GM19468 (cell line): ENCODE results near the gene CRY2.
"Not testable (repeated sequence)": the region's sequence is repeated elsewhere in the genome, so short reads cannot be mapped to it uniquely, and the experiment has no call there.

Experiments used
- ATAC-seq: cut with Tn5 transposase; IDR thresholded peaks from one replicate; pipeline ENCODE4 v1.9.1; 2021; ENCODE audit warnings: mild to moderate bottlenecking, moderate library complexity, moderate number of reproducible peaks; ENCODE audit not compliant: unreplicated experiment; ENCODE audit errors: extremely low read depth

The CRY2 gene

GRCh38 chr11:45895553-45896259 is 48.4 kb downstream of the CRY2 start:
- ATAC-seq = no peak

GRCh38 chr11:45896422-45896984 is 49.2 kb downstream of the CRY2 start:
- no peak for ATAC-seq

GRCh38 chr11:45897556-45897955 is 50.3 kb downstream of the CRY2 start:
- no peak for ATAC-seq

- no peak for ATAC-seq
Measured at GRCh38 chr11:45899086-45899447, 51.8 kb downstream of the CRY2 start.

GRCh38 chr11:45899448-45900174 is 52.3 kb downstream of the CRY2 start:
- ATAC-seq = peak; percentile 22

GRCh38 chr11:45900175-45900800 is 53.0 kb downstream of the CRY2 start:
- ATAC-seq = not testable (repeated sequence)

- ATAC-seq = no peak
Measured at GRCh38 chr11:45900916-45901617, 53.8 kb downstream of the CRY2 start.

GRCh38 chr11:45901626-45902025 is 54.4 kb downstream of the CRY2 start:
- no peak for ATAC-seq

GRCh38 chr11:45902452-45903380 is 55.4 kb downstream of the CRY2 start:
- ATAC-seq = no peak

- ATAC-seq = no peak
Measured at GRCh38 chr11:45904309-45904915, 57.1 kb downstream of the CRY2 start.

- ATAC-seq = no peak
Measured at GRCh38 chr11:45905095-45905494, 57.8 kb downstream of the CRY2 start.

GRCh38 chr11:45905576-45905975 is 58.3 kb downstream of the CRY2 start:
- not testable (repeated sequence) for ATAC-seq

GRCh38 chr11:45906096-45906682 is 58.9 kb downstream of the CRY2 start:
- no peak for ATAC-seq

GRCh38 chr11:45906965-45907611 is 59.8 kb downstream of the CRY2 start, which contains the start of gene FREY1:
FREY1 (minus strand) TSS chr11:45907271; CDS start chr11:45907245, 26 bp downstream.
- ATAC-seq = no peak

- ATAC-seq = no peak
Measured at GRCh38 chr11:45907911-45908370, 60.7 kb downstream of the CRY2 start.

- no peak for ATAC-seq
Measured at GRCh38 chr11:45909594-45910475, 62.6 kb downstream of the CRY2 start.

- no peak for ATAC-seq
Measured at GRCh38 chr11:45910623-45911022, 63.3 kb downstream of the CRY2 start.
